Measurements from ENCODE around the gene GYS1.
"Not testable (repeated sequence)": the region's sequence is repeated elsewhere in the genome, so short reads cannot be mapped to it uniquely, and the experiment has no call there.

GYS1 gene

DNA sequence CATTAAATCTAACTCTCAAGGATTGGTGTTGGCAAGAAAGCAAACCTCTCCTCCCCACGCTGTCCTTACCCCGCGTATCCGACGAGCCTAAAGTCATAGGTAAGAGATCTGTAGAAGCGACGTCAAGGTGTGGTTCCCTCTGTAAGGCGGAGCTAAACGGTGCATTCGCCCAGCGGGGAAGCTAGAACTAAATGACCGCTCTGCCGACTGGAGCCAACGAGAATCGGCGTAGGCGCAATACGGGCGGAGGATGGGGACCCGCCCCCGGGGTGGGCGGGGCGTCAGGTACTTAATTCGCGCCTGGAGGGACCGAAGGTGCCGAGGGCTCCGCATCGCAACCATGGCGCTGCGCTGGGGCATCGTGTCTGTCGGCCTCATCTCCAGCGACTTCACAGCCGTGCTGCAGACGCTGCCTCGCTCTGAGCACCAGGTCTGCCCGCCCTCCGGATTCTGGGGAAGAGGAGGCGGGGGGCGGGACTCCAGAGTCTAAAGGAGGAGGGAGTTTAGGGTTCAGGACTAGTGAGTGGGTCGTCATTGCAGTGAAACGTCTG is 59.7 kb downstream of the GYS1 start, which contains the start of gene DHDH:
Gene DHDH, plus strand, starts transcription at position 318 of the 551 bp plus-strand sequence. Its CDS starts 23 bp downstream, at position 341.
- DNase-seq, result peak; percentile 62

DNA sequence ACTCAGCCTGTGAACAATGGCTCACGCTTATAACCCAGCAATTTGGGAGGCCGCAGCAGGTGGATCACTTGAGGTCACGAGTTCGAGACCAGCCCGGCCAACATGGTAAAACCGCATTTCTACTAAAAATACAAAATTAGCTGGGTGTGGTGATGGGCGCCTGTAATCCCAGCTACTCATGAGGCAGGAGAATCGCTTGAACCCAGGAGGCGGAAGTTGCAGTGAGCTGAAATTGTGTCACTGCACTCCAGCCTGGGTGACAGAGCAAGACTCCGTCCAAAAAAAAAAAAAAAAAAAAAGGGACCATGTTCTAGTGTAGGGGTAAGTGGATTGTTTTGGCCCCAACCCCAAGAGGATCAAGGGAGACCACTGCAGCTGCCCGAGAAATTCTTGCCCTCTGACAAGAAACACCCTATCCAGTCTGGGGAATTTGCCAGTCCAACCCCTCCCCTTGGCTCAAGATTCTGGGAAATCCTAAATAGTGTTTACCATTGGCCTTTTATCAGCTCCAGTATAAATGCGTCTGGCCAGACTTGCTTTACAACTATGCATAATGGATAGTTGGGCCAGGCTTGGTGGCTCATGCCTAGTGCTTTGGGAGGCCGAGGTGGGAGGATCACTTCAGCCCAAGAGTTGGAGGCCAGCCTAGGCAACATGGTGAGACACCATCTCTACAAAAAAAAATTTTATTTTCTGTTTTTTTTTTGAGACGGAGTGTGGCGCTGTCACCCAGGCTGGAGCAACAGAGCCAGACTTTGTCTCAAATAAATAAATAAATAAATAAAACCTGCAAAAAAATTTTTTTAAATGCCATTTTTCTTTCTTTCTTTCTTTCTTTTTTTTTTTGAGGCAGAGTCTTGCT is 64.7 kb downstream of the GYS1 start:
- DNase-seq, result no peak

DNA sequence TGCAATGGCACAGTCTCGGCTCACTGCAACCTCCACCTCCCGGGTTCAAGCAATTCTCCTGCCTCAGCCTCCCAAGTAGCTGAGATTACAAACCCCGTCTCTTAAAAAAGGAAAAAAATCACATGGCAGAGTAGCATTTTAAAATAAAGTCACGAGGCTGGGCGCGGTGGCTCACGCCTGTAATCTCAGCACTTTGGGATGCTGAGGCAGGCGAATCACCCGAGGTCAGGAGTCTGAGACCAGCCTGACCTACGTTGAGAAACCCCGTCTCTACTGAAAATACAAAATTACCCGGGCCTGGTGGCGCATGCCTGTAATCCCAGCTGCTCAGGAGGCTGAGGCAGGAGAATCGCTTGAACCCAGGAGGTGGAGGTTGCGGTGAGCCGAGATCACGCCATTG is 65.4 kb downstream of the GYS1 start:
- not testable (repeated sequence) for DNase-seq

DNA sequence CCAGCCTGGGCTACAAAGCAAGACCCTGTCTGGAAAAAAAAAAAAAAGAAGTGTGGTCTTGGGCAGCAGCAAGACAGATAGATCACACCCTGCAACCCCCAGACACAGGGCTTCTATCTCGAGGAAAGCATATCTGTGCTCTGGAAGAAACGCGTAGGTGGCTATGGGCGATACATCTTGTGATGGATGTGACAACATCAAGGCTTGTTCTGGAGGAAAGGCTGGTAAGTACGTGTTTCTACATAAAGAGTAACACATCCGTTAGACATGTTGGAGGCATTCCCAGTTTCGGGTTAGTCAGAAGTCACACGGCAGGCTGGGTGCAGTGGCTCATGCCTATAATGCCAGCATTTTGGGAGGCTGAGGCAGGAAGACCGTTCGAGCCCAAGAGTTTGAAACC is 66.2 kb downstream of the GYS1 start:
- peak; percentile 26 for DNase-seq

DNA sequence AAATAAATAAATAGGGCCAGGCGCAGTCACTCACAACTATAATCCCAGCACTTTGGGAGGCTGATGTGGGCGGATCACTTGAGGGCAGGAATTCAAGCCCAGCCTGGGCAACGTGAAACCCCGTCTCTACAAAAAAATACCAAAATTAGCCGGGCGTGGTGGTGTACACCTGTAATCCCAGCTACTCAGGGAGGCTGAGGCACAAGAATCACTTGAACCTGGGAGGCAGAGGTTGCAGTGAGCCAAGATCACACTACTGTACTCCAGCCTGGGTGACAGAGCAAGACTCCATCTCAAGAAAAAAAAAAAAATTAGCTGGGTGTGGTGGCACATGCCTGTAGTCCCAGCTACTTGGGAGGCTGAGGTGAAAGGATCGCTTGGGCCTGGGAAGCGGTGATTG is 67.2 kb downstream of the GYS1 start:
- not testable (repeated sequence) for DNase-seq

DNA sequence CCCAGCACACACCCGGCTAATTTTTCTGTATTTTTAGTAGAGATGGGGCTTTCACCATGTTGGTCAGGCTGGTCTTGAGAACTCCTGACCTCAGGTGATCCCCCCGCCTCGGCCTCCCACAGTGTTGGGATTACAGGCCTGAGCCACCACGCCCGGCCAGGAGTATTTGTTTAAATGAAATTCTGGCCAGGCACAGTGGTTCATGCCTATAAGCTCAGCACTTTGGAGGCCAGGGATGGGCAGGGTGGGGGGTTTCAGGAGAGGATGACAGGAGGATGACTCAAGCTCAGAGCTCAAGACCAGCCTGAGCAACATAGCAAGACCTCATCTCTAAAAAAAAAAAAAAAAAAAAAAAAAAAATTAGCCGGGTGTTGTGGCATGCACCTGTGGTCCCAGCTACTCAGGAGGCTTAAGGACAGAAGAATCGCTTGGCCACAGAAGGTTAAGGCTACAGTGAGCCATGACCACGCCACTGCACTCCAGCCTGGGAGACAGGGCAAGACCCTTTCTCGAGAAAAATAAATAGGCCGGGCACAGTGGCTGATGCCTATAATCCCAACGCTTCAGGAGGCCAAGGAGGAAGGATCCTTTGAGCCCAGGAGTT is 67.8 kb downstream of the GYS1 start:
- no peak for DNase-seq

DNA sequence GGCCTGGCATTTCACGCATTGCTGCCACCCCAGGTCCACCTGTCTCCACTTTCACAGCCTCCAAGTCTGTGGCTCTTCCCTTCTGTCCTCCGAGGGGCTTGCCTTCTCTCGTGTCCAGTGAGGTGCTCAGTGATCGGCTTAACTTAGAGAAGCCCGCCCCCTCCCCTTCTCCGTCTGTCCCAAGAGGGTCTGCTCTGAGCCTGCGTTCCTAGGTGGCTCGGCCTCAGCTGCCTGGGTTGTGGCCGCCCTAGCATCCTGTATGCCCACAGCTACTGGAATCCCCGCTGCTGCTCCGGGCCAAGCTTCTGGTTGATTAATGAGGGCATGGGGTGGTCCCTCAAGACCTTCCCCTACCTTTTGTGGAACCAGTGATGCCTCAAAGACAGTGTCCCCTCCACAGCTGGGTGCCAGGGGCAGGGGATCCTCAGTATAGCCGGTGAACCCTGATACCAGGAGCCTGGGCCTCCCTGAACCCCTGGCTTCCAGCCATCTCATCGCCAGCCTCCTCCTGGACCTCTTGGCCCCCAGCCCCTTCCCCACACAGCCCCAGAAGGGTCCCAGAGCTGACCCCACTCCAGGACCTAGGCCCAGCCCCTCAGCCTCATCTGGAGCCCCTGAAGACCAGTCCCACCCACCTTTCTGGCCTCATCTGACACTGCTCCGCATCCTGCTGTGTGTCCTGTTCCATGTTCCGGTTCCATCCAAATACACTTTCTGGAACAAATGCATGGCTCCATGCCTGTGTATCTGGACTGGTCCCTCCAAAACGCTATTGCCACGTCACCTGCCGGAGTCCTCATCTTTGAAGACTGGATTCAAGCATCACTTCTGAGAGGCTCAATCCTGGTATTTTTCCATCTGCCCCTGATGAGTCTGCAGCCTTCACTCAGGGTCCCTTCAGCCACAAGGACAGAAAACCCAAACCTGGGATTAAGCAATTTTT is 70.3 kb downstream of the GYS1 start:
- DNase-seq, result no peak

DNA sequence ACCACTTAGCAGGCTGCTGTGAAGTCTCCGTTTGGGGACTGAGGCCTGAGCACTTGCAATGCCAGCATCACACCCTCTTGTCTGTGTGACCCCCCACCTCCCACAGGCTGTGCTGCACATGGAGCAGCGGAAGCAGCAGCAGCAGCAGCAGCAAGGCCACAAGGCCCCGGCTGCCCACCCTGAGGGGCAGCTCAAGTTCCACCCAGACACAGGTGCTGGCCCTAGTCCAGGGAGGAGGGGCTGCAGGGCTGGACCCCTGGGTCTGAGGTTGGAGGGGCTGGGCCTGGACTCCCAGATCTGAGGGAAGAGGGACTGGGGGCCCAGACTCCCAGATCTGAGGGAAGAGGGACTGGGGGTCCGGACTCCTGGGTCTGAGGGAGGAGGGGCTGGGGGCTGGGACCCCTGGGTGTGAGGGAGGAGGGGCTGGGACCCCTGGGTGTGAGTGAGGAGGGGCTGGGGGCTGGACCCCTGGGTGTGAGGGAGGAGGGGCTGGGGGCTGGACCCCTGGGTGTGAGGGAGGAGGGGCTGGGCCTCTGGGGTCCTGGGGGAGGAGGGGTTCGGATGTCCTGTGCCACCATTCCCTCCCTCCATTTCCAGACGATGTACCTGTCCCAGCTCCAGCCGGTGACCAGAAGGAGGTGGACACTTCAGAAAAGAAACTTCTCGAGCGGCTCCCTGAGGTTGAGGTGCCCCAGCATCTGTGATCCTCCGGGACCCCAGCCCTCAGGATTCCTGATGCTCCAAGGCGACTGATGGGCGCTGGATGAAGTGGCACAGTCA is 71.2 kb downstream of the GYS1 start:
- DNase-seq, result no peak

DNA sequence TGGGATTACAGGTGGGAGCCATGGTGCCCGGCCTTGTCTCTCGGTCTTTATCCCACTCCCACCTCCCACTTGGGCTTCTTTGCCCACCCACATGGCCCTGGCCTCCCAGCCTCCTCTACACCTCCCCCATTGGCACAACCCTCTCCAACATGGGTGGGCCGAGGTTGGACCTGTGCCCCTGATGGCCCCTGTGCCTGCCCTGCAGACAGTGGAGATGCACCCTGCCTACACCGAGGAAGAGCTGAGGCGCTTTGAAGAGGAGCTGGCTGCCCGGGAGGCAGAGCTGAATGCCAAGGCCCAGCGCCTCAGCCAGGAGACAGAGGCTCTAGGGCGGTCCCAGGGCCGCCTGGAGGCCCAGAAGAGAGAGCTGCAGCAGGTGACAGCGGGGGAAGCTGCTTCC is 72.2 kb downstream of the GYS1 start:
- no peak for DNase-seq

DNA sequence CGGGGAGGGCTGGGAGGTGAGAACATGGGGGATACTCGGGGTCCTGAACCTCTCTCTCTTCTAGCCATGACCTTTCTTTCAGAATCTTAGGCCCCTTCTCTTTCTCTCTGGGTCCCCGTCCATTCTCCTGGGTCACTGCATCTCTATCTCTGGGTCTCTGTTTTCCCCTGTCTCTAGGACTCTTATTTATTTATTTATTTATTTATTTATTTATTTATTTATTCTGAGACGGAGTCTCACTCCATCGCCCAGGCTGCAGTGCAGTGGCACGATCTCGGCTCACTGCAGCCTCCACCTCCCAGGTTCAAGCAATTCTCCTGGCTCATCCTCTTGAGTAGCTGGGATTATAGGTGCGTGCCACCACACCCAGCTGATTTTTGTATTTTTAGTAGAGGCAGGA is 73.8 kb downstream of the GYS1 start:
- not testable (repeated sequence) for DNase-seq

DNA sequence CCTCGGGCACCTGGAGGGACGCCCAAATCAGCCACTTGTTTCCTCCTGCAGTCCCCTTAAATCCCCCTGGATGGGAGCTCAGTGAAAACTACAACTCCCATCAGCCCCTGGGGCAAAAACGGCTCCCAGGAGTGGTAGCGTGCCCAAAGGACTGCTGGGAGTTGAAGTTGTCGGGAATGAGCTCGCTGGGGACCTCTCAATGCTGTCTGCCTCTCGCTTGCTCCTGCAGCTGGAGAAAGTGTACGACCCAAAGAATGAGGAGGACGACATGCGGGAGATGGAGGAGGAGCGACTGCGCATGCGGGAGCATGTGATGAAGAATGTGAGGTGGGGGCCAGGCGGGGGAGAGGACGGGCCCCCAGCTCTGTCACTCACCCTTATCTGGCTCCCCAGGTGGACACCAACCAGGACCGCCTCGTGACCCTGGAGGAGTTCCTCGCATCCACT is 74.3 kb downstream of the GYS1 start:
- DNase-seq, result no peak

Measured in NCI-H2029 treated with DMSO at 0.1 percent for 48 hours (cell line).